Keratinocyte (primary cell): ENCODE results near the gene LIPJ. TPM values are rescaled to one million over a fixed set of nuclear protein-coding genes. Genes with fewer than 3 reads are reported as not detected.

ENCODE experiments used
- DNase-seq: peaks from one replicate; pipeline ENCODE4 v3.0.0-alpha.2; 2011; ENCODE audit warnings: low read depth, missing footprints, low spot score
- FAIRE-seq: peaks from 2 replicates; lab custom pipeline; 2011; peaks lifted over from hg19 to GRCh38; lab: Jason Lieb, UNC
- H2AFZ ChIP-seq: 2 replicates; pipeline ENCODE4 v1.6.0; 2012; ENCODE audit warnings: low read length, control low read depth, inconsistent platforms; ENCODE audit not compliant: control insufficient read depth
- H3K27ac ChIP-seq: 2 replicates; pipeline ENCODE4 v1.5.1; 2011; ENCODE audit warnings: low read length; ENCODE audit not compliant: control insufficient read depth, insufficient read depth
- H3K27me3 ChIP-seq: 3 replicates; pipeline ENCODE4 v1.6.0; 2011; ENCODE audit warnings: low read length; ENCODE audit not compliant: control insufficient read depth, insufficient read depth; ENCODE audit errors: extremely low read depth
- H3K36me3 ChIP-seq, 2 experiments: 2 replicates in 1 of 2; 3 replicates in 1 of 2; pipeline ENCODE4 v1.5.1; 2011; ENCODE audit warnings: low read length in 2 of 2, mild to moderate bottlenecking in 1 of 2; ENCODE audit not compliant: control insufficient read depth in 2 of 2, insufficient read depth in 2 of 2; ENCODE audit errors: extremely low read depth in 1 of 2
- H3K4me1 ChIP-seq: 3 replicates; pipeline ENCODE4 v1.5.1; 2011; ENCODE audit warnings: low read length; ENCODE audit not compliant: control insufficient read depth, insufficient read depth; ENCODE audit errors: extremely low read depth
- H3K4me2 ChIP-seq: 3 replicates; pipeline ENCODE4 v1.6.0; 2011; ENCODE audit warnings: low read depth, low read length; ENCODE audit not compliant: control insufficient read depth, insufficient read depth; ENCODE audit errors: extremely low read depth
- H3K4me3 ChIP-seq, 3 experiments: fragments of 200-600 bp in 1 of 3; sonication (generic) in 1 of 3; 2 replicates in 2 of 3; 3 replicates in 1 of 3; pipeline ENCODE4 v1.5.1; 2011 to 2016; ENCODE audit warnings: low read length in 3 of 3, mild to moderate bottlenecking in 3 of 3, control low read depth in 2 of 3, inconsistent platforms in 1 of 3, low read depth in 1 of 3, mixed read lengths in 1 of 3, mixed run types in 1 of 3, moderate library complexity in 1 of 3; ENCODE audit not compliant: control insufficient read depth in 2 of 3, insufficient read depth in 2 of 3; ENCODE audit errors: extremely low read depth in 1 of 3
- H3K79me2 ChIP-seq: 2 replicates; pipeline ENCODE4 v1.6.0; 2012; ENCODE audit warnings: low read length; ENCODE audit not compliant: control insufficient read depth, insufficient read depth
- H3K9ac ChIP-seq: 3 replicates; pipeline ENCODE4 v1.6.0; 2011; ENCODE audit warnings: low read length; ENCODE audit not compliant: control insufficient read depth, insufficient read depth; ENCODE audit errors: extremely low read depth
- H3K9me1 ChIP-seq: 3 replicates; pipeline ENCODE4 v1.6.0; 2011; ENCODE audit warnings: low read length; ENCODE audit not compliant: control insufficient read depth, insufficient read depth; ENCODE audit errors: extremely low read depth
- H3K9me3 ChIP-seq: 2 replicates; pipeline ENCODE4 v1.5.1; 2012; ENCODE audit warnings: low read depth, low read length; ENCODE audit not compliant: control insufficient read depth
- H4K20me1 ChIP-seq: 3 replicates; pipeline ENCODE4 v1.6.0; 2011; ENCODE audit warnings: low read length; ENCODE audit not compliant: control insufficient read depth, insufficient read depth; ENCODE audit errors: extremely low read depth
- CTCF ChIP-seq, 3 experiments: IDR thresholded peaks in 1 of 3; conservative IDR thresholded peaks in 1 of 3; optimal IDR thresholded peaks in 1 of 3; 2 replicates in 2 of 3; 3 replicates in 1 of 3; pipeline versions ENCODE3 to v1.5.1; 2011; ENCODE audit warnings: low read length in 3 of 3, mild to moderate bottlenecking in 3 of 3, moderate library complexity in 2 of 3, control low read depth in 1 of 3, inconsistent platforms in 1 of 3; ENCODE audit not compliant: insufficient read depth in 2 of 3; ENCODE audit errors: extremely low read depth in 1 of 3
- EZH2 ChIP-seq: IDR thresholded peaks from one replicate; pipeline ENCODE4 v1.6.1; 2012; ENCODE audit warnings: inconsistent platforms, mild to moderate bottlenecking, low read length, moderate library complexity
- dilution Hi-C: fragments of 300-500 bp; cut with MboI; formaldehyde crosslinking; loops from one replicate; pipeline ENCODE4 v1.7.0; 2020; ENCODE audit warnings: low sequenced_read_pairs; ENCODE audit not compliant: extremely low pct_ligation_motif_present
- polyA plus RNA-seq, 5 experiments: library from polyadenylated mRNA; depleted of rRNA in 3 of 5; stranded (reverse) in 3 of 5; stranded (forward) in 1 of 5; unstranded in 1 of 5; fragments of >200 nt; gene quantifications; 1 replicate in 1 of 5; 2 replicates in 3 of 5; 3 replicates in 1 of 5; pipeline versions ENCODE4 v1.2.1 to v1.2.3, GENCODE V29; 2011 to 2012; ENCODE audit warnings: missing spikeins in 2 of 5, low read depth in 1 of 5, low replicate concordance in 1 of 5

The LIPJ gene
- polyA plus RNA-seq, 1 donor (not counting 4 experiments of a cell fraction or from before 2014, with no cell fraction given), result 0.03 TPM

DNA sequence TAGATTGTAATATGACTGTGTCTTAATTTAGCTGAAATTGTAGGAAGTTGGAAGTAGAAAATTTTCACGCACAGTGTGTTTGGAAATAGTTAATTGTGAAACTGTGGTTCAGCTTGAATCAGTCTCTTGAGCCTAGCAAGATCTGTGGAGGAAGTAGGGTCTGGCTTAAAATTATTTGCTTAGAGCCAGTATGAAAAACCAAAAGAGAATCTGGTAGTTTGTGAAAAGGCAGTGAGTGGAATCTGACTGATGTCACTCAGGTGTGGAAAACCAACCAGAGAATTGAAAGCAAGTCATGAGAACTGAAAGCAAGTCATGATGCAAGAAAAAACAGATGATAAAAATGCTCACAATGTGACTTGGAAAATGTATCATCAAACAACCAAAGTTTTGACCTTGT is 11.5 kb downstream of the LIPJ start:
- no peak overlapping the region for H3K4me3 ChIP-seq
- dilution Hi-C loops, result no loop called here
- no peak for DNase-seq
- H4K20me1 ChIP-seq, result no peaks in the 10 kb centered on the region
- H3K79me2 ChIP-seq, result no peaks in the 10 kb centered on the region
- TF ChIP-seq EZH2 (no peak), CTCF (optimal IDR thresholded peaks at IDR 0.05 in 1 of 3, IDR thresholded peaks at IDR 0.05 in 1 of 3, conservative IDR thresholded peaks at IDR 0.05 in 1 of 3; ENCODE audit: extremely low read depth in 1 of 3, insufficient read depth in 2 of 3, low read length in 3 of 3) (no peak)
- H3K4me1 ChIP-seq, result no peaks in the 10 kb centered on the region
- no peaks in the 10 kb centered on the region for H3K36me3 ChIP-seq
- H3K9me3 ChIP-seq, result no peaks in the 10 kb centered on the region
- no peaks in the 10 kb centered on the region for H3K27me3 ChIP-seq
- H3K9ac ChIP-seq, result no peak overlapping the region
- FAIRE-seq, result no peak
- no peaks in the 10 kb centered on the region for H3K9me1 ChIP-seq
- H2AFZ ChIP-seq, result no peak overlapping the region
- no peak overlapping the region for H3K27ac ChIP-seq
- no peak overlapping the region for H3K4me2 ChIP-seq

GRCh38 chr10:88608052-88608732 is 21.6 kb downstream of the LIPJ start:
- no peak overlapping the region for H2AFZ ChIP-seq
- no peak overlapping the region for H3K4me3 ChIP-seq
- H3K79me2 ChIP-seq, result no peaks in the 10 kb centered on the region
- H3K27ac ChIP-seq, result no peak overlapping the region
- TF ChIP-seq CTCF (optimal IDR thresholded peaks at IDR 0.05 in 1 of 3, IDR thresholded peaks at IDR 0.05 in 1 of 3, conservative IDR thresholded peaks at IDR 0.05 in 1 of 3; ENCODE audit: extremely low read depth in 1 of 3, insufficient read depth in 2 of 3, low read length in 3 of 3) (no peak), EZH2 (no peak)
- no peaks in the 10 kb centered on the region for H3K27me3 ChIP-seq
- no peaks in the 10 kb centered on the region for H3K9me1 ChIP-seq
- H3K36me3 ChIP-seq, result no peaks in the 10 kb centered on the region
- DNase-seq (no peak), FAIRE-seq (no peak)
- H4K20me1 ChIP-seq, result no peaks in the 10 kb centered on the region
- dilution Hi-C loops, result no loop called here
- no peak overlapping the region for H3K9ac ChIP-seq
- no peaks in the 10 kb centered on the region for H3K9me3 ChIP-seq
- no peaks in the 10 kb centered on the region for H3K4me1 ChIP-seq
- H3K4me2 ChIP-seq, result no peak overlapping the region
